Transverse colon (tissue), 4 donors: ENCODE data around the gene C6orf120.

ENCODE experiments used
- CTCF ChIP-seq, 5 experiments: fragments of 200-600 bp in 3 of 5; fragments of 450-650 bp in 2 of 5; sonication (generic) in 3 of 5; IDR thresholded peaks; 1 replicate in 2 of 5; 2 replicates in 3 of 5; pipeline ENCODE4 v1.5.1; 2016 to 2017; ENCODE audit warnings: antibody characterized with exemption in 5 of 5, inconsistent platforms in 3 of 5, mild to moderate bottlenecking in 2 of 5, moderate library complexity in 1 of 5
- POLR2A ChIP-seq: fragments of 450-650 bp; IDR thresholded peaks from one replicate; pipeline ENCODE4 v1.6.1; 2016; ENCODE audit warnings: antibody characterized with exemption, mild to moderate bottlenecking, moderate library complexity
- POLR2AphosphoS5 ChIP-seq, 3 donors: sonication (generic); formaldehyde crosslinking; IDR thresholded peaks; one replicate each; pipeline ENCODE4 v1.6.1; 2016; ENCODE audit warnings: antibody characterized with exemption in 3 of 3

GRCh38 chr6:169726963-169727362 is 25.0 kb downstream of the C6orf120 start:
- TF ChIP-seq CTCF (IDR thresholded peaks at IDR 0.05) (no peak), POLR2A (no peak), POLR2AphosphoS5 (IDR thresholded peaks at IDR 0.05) (no peak)
